AG08395 (cell line): Measurements from ENCODE around the gene NIPA2.

Experiments used
- DNase-seq: peaks from one replicate; pipeline ENCODE4 v3.0.0; 2012; ENCODE audit warnings: mixed read lengths, low spot score

NIPA2 gene

DNA sequence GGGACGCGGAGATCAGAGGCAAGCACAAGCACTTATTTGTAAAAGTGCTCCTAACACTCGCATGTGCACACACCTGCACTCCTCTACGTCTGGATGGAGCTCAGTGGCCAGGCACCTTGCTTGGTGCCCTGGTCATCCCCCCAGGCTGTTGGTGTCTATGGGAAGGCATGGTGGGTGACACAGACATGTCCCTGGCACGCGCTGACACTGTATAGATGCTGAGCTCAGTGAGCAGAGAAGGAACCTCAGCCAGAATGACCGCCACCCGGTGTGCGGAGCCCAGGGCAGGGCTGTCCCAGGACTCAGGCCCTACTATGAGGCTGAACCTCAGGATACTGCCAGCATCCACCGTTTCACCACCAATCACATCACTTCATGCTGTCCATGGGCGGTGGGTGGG, 64.5 kb downstream of the NIPA2 start:
- no peak for DNase-seq

DNA sequence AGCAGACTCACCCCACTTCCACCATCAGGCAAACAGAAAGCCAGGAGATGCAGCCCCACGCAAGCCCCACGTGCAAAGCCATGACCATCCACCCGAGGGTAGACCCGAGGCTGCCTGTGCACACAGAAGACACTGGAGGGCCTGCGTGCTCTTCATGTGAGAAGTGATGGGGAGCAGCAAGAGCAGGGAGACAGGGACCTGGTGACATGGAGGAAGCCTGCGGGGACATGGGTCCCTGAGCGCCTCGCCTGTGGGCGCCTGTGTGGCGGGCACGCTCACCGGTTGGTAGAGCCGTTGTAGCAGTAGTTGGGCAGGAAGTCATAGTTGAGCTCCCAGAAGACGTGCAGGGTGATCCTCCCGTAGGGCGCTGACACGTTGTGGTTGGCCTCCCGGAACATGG, 65.0 kb downstream of the NIPA2 start:
- no peak for DNase-seq

DNA sequence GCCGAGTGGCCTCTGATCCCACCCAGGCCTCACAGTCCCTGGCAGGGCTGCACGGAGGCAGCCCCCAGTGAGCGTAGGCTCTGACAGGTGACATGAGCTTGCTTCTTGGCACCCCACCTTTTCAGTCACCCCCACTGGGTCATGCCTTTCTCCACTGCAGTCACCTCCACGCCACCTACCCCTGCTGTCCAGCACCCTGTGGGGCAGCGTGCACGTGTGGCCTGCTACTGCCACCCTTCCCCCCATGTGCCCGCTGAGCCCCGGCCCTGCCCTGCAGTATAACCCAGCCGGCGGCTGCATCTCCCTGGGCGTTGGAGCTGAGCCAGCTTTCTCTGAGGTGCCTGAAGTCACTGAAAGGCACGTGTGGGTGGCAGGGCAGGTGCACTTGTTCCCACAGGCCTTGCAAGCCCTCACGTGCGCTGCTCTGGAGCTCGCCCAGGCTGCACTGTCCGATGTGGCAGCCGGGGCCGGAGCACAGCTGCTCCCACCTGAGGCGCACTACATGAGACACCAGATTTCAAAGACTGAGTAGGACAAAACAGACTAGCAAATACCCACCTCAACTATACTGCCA, 65.6 kb downstream of the NIPA2 start:
- no peak for DNase-seq

DNA sequence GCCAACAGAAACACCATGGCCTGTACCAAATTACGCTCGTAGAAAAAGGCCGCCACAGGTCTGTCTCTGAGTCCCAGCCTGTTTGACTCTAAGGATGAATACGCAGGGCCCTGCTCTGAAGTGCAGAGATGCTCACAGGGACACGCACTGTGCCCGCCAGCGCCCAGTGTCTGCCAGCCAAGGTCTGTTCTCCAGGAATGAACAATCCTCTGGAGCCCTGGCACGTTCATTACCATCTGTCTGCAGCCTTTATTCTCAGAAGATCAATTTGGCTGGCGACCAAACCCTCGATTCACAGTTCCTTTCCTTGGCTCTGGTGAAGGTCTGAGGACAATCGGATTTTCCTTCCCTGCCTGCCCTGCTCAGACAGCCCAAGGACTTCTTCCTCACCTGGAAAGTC, 66.3 kb downstream of the NIPA2 start:
- DNase-seq, result no peak

DNA sequence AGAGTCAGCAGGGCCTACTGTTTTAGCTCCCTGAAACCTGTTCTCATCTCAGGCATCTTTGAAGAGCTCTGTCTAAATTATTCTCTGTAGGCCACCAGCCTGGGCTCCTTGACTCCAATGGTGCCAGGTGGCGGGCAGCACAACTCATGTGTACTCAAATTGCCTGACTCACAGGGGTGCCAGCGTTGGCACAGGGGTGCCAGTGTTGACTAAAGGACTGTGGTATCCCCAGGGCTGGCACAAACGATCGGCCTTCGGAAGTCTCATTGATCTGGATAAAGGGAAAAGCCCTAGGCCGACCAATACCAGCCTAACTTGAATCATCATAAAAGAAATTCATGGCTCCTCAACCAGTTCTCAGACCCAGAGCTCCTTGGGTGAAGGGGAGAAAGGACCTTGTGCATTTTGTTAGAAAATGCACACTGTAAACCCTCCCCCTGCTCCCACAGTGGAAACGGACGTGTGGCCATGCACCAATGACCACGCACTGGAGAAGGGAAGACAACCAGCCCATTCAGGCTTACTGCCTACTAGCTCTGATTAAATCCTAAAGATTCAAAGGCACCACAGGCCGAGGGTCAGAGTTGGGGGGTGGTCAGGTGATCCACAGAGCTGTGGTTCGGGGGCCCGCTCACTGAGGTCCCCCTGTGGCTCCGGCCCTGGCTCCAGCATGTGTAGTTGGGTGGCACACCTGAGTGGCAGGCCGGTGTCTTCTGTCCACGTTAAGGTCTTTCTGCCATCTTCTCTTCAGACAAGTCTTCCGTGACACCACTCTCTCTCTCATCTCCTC, 68.9 kb downstream of the NIPA2 start:
- DNase-seq, result no peak

DNA sequence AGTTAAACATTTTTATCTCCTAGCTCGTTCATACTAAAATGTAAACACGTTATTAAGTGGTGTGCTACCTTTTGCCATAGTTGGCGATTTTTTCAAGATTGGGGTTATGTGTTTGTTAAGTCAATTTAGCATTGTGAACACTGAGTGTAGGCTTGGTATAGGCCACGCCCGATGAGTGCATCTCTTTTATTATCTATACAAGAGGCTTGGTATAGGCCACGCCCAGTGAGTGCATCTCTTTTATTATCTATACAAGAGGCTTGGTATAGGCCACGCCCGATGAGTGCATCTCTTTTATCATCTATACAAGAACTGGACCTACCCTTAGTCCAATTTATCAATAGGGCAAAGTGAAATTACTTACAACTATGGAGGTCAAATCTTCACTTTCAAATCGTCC, 70.4 kb downstream of the NIPA2 start:
- DNase-seq, result no peak

DNA sequence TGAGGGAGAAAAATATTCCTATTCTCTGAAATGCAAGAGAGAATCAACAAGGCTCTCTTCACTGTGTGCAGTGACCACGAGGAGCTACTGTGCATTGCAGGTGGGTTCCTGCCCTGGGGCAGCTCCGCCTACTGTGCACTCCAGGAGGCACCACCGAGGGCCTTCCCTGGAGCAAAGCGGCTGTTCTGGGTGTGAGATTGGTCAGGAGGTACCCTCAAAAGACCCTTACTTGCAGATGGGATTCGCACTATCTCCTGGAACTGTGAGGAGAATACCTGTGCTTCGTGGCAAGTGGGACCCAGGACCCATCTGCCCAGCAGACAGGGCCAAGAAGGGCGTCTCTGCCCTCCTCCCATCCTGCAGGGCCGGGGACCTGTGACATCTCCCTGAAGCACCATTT, 72.8 kb downstream of the NIPA2 start:
- no peak for DNase-seq

DNA sequence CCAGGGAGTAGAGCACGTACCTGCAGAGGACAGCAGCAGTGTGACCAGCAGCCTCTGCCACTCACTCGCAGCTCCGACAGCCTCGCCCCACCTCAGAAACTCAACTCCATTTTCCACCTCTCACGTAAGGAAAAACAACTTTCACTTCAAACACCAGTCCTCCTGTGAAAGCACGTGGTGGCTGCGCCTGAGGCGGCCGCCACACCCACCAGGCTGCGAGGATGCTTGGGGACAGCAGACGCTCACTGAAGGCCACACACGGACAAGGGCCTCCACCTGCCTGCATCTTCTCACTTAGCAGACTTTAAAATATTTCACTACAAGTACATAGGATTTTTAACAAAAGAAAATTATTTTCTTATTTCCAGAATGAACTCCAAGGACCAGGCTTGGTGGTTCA, 73.8 kb downstream of the NIPA2 start:
- no peak for DNase-seq

DNA sequence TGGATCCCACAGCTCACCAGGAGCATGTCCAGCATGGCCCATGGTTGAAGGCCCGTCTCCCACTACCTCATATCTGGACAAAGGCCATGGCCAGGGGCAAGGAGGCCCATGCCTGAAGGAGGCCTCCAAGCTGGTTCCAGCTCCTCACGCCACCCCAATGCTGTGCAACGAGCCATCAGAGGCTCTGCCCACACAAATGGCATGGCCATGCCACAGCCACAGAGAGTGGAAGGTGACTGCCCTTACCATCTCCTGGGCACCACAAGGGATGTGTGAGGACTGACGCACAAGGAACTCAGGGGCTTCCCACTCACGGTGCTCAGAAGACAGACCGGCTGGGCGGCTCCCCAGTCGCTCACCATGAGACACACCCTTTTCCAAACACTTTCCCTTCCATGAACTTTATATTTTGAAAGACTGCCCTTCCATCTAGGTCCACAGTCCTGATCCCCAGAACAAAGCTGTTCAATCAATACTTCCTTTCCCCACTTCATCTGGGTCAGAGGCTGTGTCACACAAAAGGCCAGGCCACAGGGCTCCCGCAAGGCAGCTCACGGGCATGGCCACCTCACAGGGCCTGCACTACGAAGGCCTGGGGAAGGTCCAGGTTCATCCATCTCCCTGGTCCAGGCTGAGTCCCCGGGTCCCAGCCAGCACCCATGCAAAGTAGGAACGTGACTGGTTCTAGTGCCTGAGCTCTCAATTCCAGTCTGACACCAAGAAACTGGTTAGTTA, 75.3 kb downstream of the NIPA2 start:
- no peak for DNase-seq

DNA sequence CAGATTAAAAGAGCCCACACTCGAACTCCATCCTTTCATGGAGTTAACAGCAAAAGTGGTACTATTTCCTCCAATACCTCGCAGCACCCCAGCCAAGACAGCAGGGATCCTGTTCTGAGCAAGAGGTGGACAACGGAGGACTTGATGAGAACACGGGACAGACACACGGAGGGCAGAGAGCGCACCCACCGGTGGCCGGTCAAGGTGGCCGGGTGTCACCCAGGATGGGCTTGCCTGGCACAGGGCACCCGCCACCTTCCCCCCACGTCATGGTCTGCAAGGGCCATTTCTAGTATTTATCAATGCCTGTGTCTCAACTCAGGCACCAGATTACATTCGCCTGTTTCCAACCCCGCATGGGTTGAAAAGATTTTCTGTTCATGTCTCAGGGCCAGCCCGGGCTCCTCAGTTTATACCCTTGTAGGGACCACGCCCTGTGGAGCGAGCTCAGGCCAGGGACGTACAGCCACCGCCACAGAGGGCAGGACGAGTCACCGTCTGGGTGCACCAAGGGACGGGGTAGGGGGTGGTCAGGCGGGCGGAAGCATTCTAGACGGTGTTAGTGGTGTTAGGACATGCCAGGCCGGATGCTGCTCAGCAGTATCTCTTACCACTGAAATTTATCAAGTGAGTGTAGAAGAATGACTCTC, 77.5 kb downstream of the NIPA2 start:
- no peak for DNase-seq

DNA sequence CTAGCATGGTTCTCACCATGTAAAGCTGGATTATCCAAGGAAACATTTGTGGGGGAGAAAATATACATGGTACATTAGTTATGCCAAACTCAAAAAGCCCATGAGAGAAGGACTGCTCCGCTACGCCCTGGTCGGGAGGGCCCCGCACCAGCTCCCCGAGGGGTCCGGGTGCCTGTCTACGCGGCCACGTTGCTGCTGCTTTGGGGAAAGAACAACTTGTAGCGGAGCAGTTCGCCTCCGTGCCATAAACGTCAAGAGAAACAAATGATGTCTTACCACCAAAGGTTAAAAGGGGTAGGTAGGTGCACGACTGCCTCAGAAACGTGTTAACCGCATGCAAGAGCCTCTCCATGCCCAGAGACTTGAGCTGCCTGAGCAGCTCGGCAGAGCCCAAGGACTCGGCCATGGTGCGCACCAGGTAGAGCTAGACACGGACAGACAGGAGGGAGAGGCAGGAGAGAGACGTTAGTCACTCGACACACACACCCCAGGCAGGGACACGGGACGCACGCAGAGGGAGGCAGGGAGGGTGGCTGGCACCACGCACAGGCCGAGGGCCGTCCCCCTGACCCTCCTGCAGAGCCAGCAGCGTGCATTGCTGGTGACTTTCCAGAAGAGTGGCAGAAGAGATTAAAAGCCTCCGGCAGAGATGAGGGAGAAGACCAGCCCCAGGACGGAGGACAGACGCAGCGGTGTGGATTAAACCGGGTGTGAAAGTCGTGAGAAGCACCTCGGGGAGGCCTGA, 78.3 kb downstream of the NIPA2 start:
- no peak for DNase-seq

DNA sequence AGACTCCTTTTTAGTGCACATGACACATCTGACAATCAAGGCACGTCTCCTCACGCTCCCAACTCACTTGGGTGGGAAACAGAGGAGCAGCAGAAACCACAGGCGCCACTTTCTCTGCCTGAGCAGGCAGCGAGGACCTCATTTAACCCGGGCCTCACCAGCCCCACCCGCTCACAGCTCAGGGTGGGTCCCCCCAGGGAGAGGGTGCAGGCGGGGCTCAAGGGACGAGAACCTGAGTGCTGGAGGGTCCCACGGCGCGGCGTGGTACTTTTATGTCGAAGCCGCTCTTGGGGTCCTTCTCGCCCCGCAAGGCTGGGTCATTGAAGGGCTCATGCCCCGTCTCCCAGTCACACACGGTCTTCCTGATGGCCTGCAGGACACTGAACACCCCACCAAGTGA, 79.1 kb downstream of the NIPA2 start:
- DNase-seq, result no peak
